Mucosa of descending colon (tissue), 3 donors: ENCODE results near the gene FAM181B. TPM values are rescaled to one million over a fixed set of nuclear protein-coding genes. Genes with fewer than 3 reads are reported as not detected.

Source experiments
- ATAC-seq: fragments of 200-7000 bp; cut with Tn5 transposase; one replicate; pipeline ENCODE4 v1.9.1; 2020; ENCODE audit warnings: mild to moderate bottlenecking, moderate library complexity
- DNase-seq, 3 donors: peaks; one replicate each; pipeline ENCODE4 v3.0.0-alpha.2; 2020
- H3K36me3 ChIP-seq: fragments of 200-600 bp; one replicate; pipeline ENCODE4 v1.8.0; 2021; ENCODE audit warnings: low read depth, mild to moderate bottlenecking
- H3K4me1 ChIP-seq: fragments of 200-600 bp; one replicate; pipeline ENCODE4 v1.8.0; 2021; ENCODE audit warnings: low read depth, mild to moderate bottlenecking
- H3K4me3 ChIP-seq: fragments of 200-600 bp; one replicate; pipeline ENCODE4 v1.8.0; 2021; ENCODE audit warnings: mild to moderate bottlenecking
- H3K9me3 ChIP-seq: fragments of 200-600 bp; one replicate; pipeline ENCODE4 v1.8.0; 2021; ENCODE audit warnings: mild to moderate bottlenecking
- intact Hi-C, 2 donors: fragments of 100-400 bp; cut with DNase I in 1 of 2; cut with micrococcal nuclease in 1 of 2; formaldehyde crosslinking; loops; one replicate each; pipeline versions ENCODE4 v1.11.0 to v1.11.1; 2022; cut with DNase I, micrococcal nuclease
- total RNA-seq, 3 donors: library from RNA; stranded (reverse); fragmentation: NEBNext Ultra II Directional in 2 of 3; extraction: Animal tissue kit (Norgen Biotek cat#: 25700) in 2 of 3; gene quantifications; one replicate each; pipeline versions ENCODE4 v1.2.1 to v1.2.4, GENCODE V29; 2021 to 2023
- TF ChIP-seq, protein P1 (sequence below): fragments of 200-600 bp; IDR thresholded peaks from one replicate; pipeline ENCODE4 v1.8.0; 2022; ENCODE audit warnings: antibody characterized with exemption, mild to moderate bottlenecking
- donor health status: DM: no; HTN: no; CAD: no; lungs with moderate emphysema.
- donor health status: DM: no; HTN: no; CAD: no.
- donor health status: DM: no; HTN: yes; CAD: no.

The FAM181B gene
- total RNA-seq, 3 donors from 2014 or later: 0.19 to 1.3 TPM; not detected in 1

GRCh38 chr11:82752801-82753200 is 19.1 kb upstream of the FAM181B start:
- H3K4me1 ChIP-seq: no peaks in the 10 kb centered on the region
- intact Hi-C loops: no loop called here
- H3K4me3 ChIP-seq: no peak overlapping the region
- H3K36me3 ChIP-seq: no peaks in the 10 kb centered on the region
- TF ChIP-seq, protein P1, sequence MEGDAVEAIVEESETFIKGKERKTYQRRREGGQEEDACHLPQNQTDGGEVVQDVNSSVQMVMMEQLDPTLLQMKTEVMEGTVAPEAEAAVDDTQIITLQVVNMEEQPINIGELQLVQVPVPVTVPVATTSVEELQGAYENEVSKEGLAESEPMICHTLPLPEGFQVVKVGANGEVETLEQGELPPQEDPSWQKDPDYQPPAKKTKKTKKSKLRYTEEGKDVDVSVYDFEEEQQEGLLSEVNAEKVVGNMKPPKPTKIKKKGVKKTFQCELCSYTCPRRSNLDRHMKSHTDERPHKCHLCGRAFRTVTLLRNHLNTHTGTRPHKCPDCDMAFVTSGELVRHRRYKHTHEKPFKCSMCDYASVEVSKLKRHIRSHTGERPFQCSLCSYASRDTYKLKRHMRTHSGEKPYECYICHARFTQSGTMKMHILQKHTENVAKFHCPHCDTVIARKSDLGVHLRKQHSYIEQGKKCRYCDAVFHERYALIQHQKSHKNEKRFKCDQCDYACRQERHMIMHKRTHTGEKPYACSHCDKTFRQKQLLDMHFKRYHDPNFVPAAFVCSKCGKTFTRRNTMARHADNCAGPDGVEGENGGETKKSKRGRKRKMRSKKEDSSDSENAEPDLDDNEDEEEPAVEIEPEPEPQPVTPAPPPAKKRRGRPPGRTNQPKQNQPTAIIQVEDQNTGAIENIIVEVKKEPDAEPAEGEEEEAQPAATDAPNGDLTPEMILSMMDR: no peak
- ATAC-seq (no peak), DNase-seq (no peak)
- H3K9me3 ChIP-seq: no peaks in the 10 kb centered on the region

GRCh38 chr11:82750643-82751139 is 17.0 kb upstream of the FAM181B start:
- Histone ChIP-seq H3K9me3 (no peaks in the 10 kb centered on the region), H3K4me3 (no peak overlapping the region), H3K36me3 (no peaks in the 10 kb centered on the region), H3K4me1 (no peaks in the 10 kb centered on the region)
- DNase-seq (no peak), ATAC-seq (no peak)
- TF ChIP-seq, protein P1: no peak
- intact Hi-C loops: no loop called here

- no peak for DNase-seq
- intact Hi-C loops: no loop called here
- TF ChIP-seq, protein P1: no peak
- Histone ChIP-seq H3K4me1 (no peaks in the 10 kb centered on the region), H3K4me3 (no peak overlapping the region), H3K9me3 (no peaks in the 10 kb centered on the region), H3K36me3 (no peaks in the 10 kb centered on the region)
- ATAC-seq: no peak
Measured at GRCh38 chr11:82747471-82747870, 13.8 kb upstream of the FAM181B start.

- DNase-seq (no peak), ATAC-seq (no peak)
- Histone ChIP-seq H3K9me3 (no peaks in the 10 kb centered on the region), H3K36me3 (no peaks in the 10 kb centered on the region), H3K4me3 (no peak overlapping the region), H3K4me1 (no peaks in the 10 kb centered on the region)
- TF ChIP-seq, protein P1: no peak
- intact Hi-C loops: no loop called here
Measured at GRCh38 chr11:82738091-82738490, 4.4 kb upstream of the FAM181B start.

GRCh38 chr11:82734120-82734479 is 436 bp upstream of the FAM181B start:
- ATAC-seq (no peak), DNase-seq (no peak)
- Histone ChIP-seq H3K36me3 (no peaks in the 10 kb centered on the region), H3K4me1 (peaks cover 4% of the 10 kb centered on the region), H3K4me3 (no peak overlapping the region), H3K9me3 (no peaks in the 10 kb centered on the region)
- TF ChIP-seq, protein P1: no peak
- intact Hi-C loops: no loop called here
